Spleen (tissue), 11 donors: ENCODE data around the gene ADAM19. TPM values are rescaled to one million over a fixed set of nuclear protein-coding genes. Genes with fewer than 3 reads are reported as not detected.

ENCODE experiments used
- DNase-seq: peaks from one replicate; pipeline ENCODE4 v3.0.0-alpha.2; 2020
- H3K27ac ChIP-seq, 8 donors: fragments of 200-600 bp; sonication (generic) in 7 of 8; 1 replicate in 4 of 8; 2 replicates in 4 of 8; pipeline versions ENCODE4 v1.5.0 to v1.8.0; 2016 to 2021; ENCODE audit warnings: inconsistent platforms in 4 of 8, mild to moderate bottlenecking in 4 of 8, moderate library complexity in 1 of 8
- H3K27me3 ChIP-seq, 7 donors: fragments of 200-600 bp; sonication (generic) in 6 of 7; replicated peaks in 1 of 7; 1 replicate in 4 of 7; 2 replicates in 3 of 7; pipeline versions ENCODE4 v1.5.0 to v1.8.0; 2016 to 2021; ENCODE audit warnings: inconsistent platforms in 3 of 7, mild to moderate bottlenecking in 1 of 7
- H3K36me3 ChIP-seq, 6 donors: fragments of 200-600 bp; sonication (generic) in 5 of 6; 1 replicate in 4 of 6; 2 replicates in 2 of 6; pipeline versions ENCODE4 v1.5.0 to v1.8.0; 2016 to 2021; ENCODE audit warnings: inconsistent platforms in 2 of 6
- H3K4me1 ChIP-seq, 6 donors: fragments of 200-600 bp; sonication (generic) in 5 of 6; 1 replicate in 3 of 6; 2 replicates in 3 of 6; pipeline versions ENCODE4 v1.5.0 to v1.8.0; 2016 to 2021; ENCODE audit warnings: inconsistent platforms in 3 of 6
- H3K4me3 ChIP-seq, 8 donors: fragments of 200-600 bp; sonication (generic) in 7 of 8; 1 replicate in 4 of 8; 2 replicates in 4 of 8; pipeline versions ENCODE4 v1.5.0 to v1.8.0; 2016 to 2021; ENCODE audit warnings: inconsistent platforms in 4 of 8, mild to moderate bottlenecking in 4 of 8, moderate library complexity in 2 of 8
- H3K9me3 ChIP-seq, 8 donors: fragments of 200-600 bp; sonication (generic) in 7 of 8; 1 replicate in 4 of 8; 2 replicates in 4 of 8; pipeline versions ENCODE4 v1.5.0 to v1.8.0; 2016 to 2021; ENCODE audit warnings: inconsistent platforms in 4 of 8
- CTCF ChIP-seq, 11 experiments: fragments of 200-600 bp in 7 of 11; fragments of 450-650 bp in 4 of 11; sonication (generic) in 4 of 11; IDR thresholded peaks in 8 of 11; conservative IDR thresholded peaks in 3 of 11; 1 replicate in 7 of 11; 2 replicates in 4 of 11; pipeline versions ENCODE4 v1.4.0 to v1.8.0; 2016 to 2021; ENCODE audit warnings: antibody characterized with exemption in 11 of 11, inconsistent platforms in 4 of 11, mild to moderate bottlenecking in 1 of 11
- POLR2A ChIP-seq, 3 donors: fragments of 450-650 bp; IDR thresholded peaks; one replicate each; pipeline ENCODE4 v1.5.1; 2017; ENCODE audit warnings: antibody characterized with exemption in 3 of 3, mild to moderate bottlenecking in 1 of 3
- POLR2AphosphoS5 ChIP-seq, 3 donors: sonication (generic); formaldehyde crosslinking; IDR thresholded peaks; one replicate each; pipeline ENCODE4 v1.5.1; 2017; ENCODE audit warnings: antibody characterized with exemption in 3 of 3
- WGBS, 5 donors: extraction: QIAGEN DNeasy Blood & Tissue Kit in 3 of 5; methylation state at CpG; one replicate each; pipeline versions ENCODE4 v1.1.5 to v1.1.7; 2013 to 2018; 5-methylcytosine and 5-hydroxymethylcytosine counted together
- intact Hi-C: fragments of 100-400 bp; cut with DNase I; formaldehyde crosslinking; loops from one replicate; pipeline ENCODE4 v1.15.0; 2023; ENCODE audit warnings: low total_unique reads
- polyA plus RNA-seq, 3 donors: library from polyadenylated mRNA; stranded (reverse); fragments of 200-250 nt; gene quantifications; one replicate each; pipeline ENCODE4 v1.2.1, GENCODE V29; 2013
- total RNA-seq, 7 donors: library from RNA; depleted of rRNA in 3 of 7; stranded (reverse); fragments of >200 nt in 3 of 7; fragmentation: NEBNext Ultra II Directional in 4 of 7; extraction: Animal tissue kit (Norgen Biotek cat#: 25700) in 4 of 7; gene quantifications; one replicate each; pipeline versions ENCODE4 v1.1.0 to v1.2.1, GENCODE V29; 2016 to 2021
- donor health status: healthy with polysubstance abuse.
- donor health status: DM: no; HTN: no; CAD: no; lungs with moderate emphysema.
- donor health status: DM: no; HTN: no; CAD: no.
- donor health status: Bipolar disorder and iron deficiency.
- donor health status: healthy.
- donor health status: DM: no; HTN: no; CAD: no.
- donor health status: DM: yes; HTN: yes; CAD: no.

The ADAM19 gene
- total and polyA plus RNA-seq, 10 donors, result 10.9 to 71.1 (median 51.5) TPM

- DNase-seq, result no peak
- WGBS, 5 donors, result 86 to 95% (median 91%) methylated on average over 7 of the region's 7 CpGs
- no peak overlapping the region for H3K4me3 ChIP-seq
- TF ChIP-seq POLR2A (IDR thresholded peaks at IDR 0.05) (no peak), CTCF (IDR thresholded peaks at IDR 0.05 in 8 of 11, conservative IDR thresholded peaks at IDR 0.05 in 3 of 11) (no peak), POLR2AphosphoS5 (IDR thresholded peaks at IDR 0.05) (no peak)
- peaks cover 0 to 98% (median 56%) of the 10 kb centered on the region in 6 donors for H3K36me3 ChIP-seq
- peaks cover 0 to 79% (median 25%) of the 10 kb centered on the region in 6 donors for H3K4me1 ChIP-seq
- intact Hi-C loops, result no loop called here
- no peaks in the 10 kb centered on the region for H3K9me3 ChIP-seq
- H3K27me3 ChIP-seq, result no peaks in the 10 kb centered on the region
- peak overlapping the region in 1 of 8 donors; percentile 24 for H3K27ac ChIP-seq
Observed at GRCh38 chr5:157533011-157533481, 42.5 kb downstream of the ADAM19 start.

DNA sequence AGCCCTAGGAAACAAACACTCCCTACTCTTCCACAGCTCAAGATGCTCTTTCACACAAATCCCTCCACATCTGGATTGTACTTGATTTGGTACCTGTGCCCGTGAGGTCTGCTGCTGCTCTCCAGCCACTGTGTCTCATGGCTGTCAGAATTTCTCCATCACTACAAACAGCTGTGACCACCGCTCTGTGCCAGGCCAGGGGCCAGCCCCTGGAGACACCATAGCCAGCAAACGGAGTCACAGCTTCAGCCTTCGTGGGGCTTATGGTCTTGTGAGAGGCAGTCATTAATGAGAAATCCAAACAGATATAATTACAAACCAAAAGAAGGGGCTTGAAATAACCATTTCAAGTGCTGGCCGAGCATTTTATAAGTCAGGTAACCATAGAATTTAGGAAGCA is 43.6 kb downstream of the ADAM19 start:
- TF ChIP-seq POLR2AphosphoS5 (IDR thresholded peaks at IDR 0.05) (no peak), POLR2A (IDR thresholded peaks at IDR 0.05) (no peak), CTCF (IDR thresholded peaks at IDR 0.05 in 8 of 11, conservative IDR thresholded peaks at IDR 0.05 in 3 of 11) (no peak)
- DNase-seq, result no peak
- no peak overlapping the region for H3K27ac ChIP-seq
- 88 to 98% (median 96%) methylated on average over 5 of the region's 5 CpGs for WGBS, 5 donors
- H3K27me3 ChIP-seq, result no peaks in the 10 kb centered on the region
- H3K36me3 ChIP-seq, result peaks cover 0 to 99% (median 53%) of the 10 kb centered on the region in 6 donors
- H3K4me3 ChIP-seq, result no peak overlapping the region
- peaks cover 0 to 73% (median 25%) of the 10 kb centered on the region in 6 donors for H3K4me1 ChIP-seq
- H3K9me3 ChIP-seq, result no peaks in the 10 kb centered on the region
- intact Hi-C loops, result no loop called here

DNA sequence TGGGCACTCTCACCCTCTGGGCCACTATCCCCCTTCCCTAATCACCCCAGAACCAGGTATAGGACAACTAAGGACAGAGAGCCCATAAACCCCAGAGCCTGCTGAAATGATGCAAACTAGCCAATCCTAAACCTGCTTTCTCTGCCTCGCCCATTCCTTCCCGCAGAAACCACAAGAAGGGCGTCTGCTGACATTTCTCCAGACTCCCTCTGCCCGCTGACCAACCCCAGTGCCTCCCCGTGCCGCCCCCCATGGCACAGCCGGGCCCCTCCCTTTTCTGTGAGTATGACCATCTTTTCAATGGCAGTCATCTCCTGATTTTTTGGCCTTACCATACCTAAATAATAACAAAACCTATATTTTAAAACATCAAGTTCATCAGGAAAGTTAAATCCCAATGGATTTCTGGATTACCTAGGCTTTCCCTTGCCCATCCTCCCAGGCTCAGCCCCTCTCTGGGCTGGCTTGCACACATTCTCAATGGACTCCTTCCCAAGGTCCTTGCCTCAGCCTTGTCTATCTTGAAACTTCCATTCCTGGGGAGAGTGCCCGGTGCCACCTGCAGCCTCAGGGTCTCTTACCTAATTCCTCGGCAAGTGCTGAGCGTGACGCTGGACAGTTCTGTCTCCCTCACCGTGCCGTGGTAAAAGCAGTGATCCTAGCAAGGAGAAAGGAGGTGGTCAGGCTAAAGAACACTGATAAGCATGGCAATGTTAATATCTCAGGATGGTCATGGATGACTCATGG is 45.2 kb downstream of the ADAM19 start:
- Histone ChIP-seq H3K9me3 (no peaks in the 10 kb centered on the region), H3K36me3 (peaks cover 0 to 92% (median 39%) of the 10 kb centered on the region in 6 donors), H3K4me1 (peaks cover 0 to 71% (median 25%) of the 10 kb centered on the region in 6 donors), H3K27ac (peak overlapping the region in 1 of 8 donors; percentile 43), H3K4me3 (no peak overlapping the region), H3K27me3 (no peaks in the 10 kb centered on the region)
- intact Hi-C loops, result no loop called here
- DNase-seq, result no peak
- WGBS, 5 donors, result 71 to 90% (median 81%) methylated on average over 13 of the region's 13 CpGs
- no peak for TF ChIP-seq CTCF (IDR thresholded peaks at IDR 0.05 in 8 of 11, conservative IDR thresholded peaks at IDR 0.05 in 3 of 11)
- peak in 1 of 3 donors; percentile 26 for TF ChIP-seq POLR2AphosphoS5 (IDR thresholded peaks at IDR 0.05)

- Histone ChIP-seq H3K4me1 (peaks cover 0 to 72% (median 28%) of the 10 kb centered on the region in 6 donors), H3K27ac (peak overlapping the region in 1 of 8 donors; percentile 50), H3K36me3 (peaks cover 0 to 90% (median 35%) of the 10 kb centered on the region in 6 donors), H3K4me3 (no peak overlapping the region), H3K9me3 (no peaks in the 10 kb centered on the region), H3K27me3 (no peaks in the 10 kb centered on the region)
- intact Hi-C loops, result no loop called here
- WGBS, 5 donors, result 94 to 100% (median 97%) methylated on average over 1 of the region's 1 CpG
- DNase-seq, result no peak
- TF ChIP-seq CTCF (IDR thresholded peaks at IDR 0.05 in 8 of 11, conservative IDR thresholded peaks at IDR 0.05 in 3 of 11), result no peak
- no peak for TF ChIP-seq POLR2A (IDR thresholded peaks at IDR 0.05)
- TF ChIP-seq POLR2AphosphoS5 (IDR thresholded peaks at IDR 0.05), result no peak
Observed at GRCh38 chr5:157529002-157529401, 46.6 kb downstream of the ADAM19 start.
